ENCODE measurements around the gene ZFHX3.

Gene ZFHX3

DNA sequence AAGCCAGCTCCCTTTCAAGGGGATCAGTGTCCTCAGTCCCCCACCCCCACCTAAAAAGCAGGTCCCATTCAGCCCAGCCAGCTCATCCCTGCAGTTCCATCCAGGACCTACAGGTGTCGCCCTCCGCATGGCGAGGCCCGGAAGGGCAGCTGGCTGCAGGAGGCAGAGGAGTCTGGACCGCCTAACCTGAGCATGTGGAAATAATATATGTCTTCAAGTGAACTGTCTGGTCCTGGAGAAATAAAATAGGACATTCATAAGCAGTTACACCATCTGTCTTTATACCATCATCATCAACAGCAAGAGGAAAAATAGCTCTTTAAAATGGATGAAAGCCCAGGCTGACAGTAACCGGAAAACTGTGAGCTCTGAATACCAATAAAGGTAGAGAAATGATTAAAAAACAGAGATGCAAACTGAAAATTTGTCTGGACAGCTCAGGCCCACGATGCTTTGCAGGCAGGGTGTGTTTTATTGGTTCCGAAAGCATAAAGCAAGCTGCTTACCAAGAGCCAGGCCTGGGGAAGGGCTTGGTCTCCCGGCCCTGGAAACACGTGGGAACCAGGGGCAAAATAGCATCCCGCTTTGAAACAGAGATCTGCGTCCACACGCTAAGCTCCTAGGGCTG lies 215.2 kb downstream of the ZFHX3 start:
- peak; percentile 28 to 31 (median 29) for DNase-seq (ENCODE audit: low read depth in 3 of 3)

- DNase-seq (ENCODE audit: low read depth in 3 of 3) = no peak
These were observed 217.8 kb downstream of the ZFHX3 start for GRCh38 chr16:72829846-72830775.

DNA sequence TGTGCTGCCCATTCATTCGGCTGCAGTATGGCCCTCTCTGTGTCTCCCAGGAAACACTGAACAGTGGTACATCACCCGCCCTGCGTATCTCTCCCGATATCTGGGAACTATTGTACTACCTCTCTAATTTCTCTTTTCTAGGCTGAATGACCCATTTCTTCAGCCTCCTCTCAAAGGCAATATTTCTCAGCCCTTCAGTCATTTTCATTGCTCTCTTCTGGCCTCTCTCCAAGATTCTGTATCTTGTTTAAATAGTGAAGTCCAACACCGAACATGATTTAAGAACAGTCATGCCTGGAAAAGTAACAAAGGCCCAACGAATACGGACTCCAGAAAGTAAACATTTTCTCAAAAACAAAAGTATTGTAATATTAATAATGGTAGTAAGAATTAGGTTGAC lies 220.1 kb downstream of the ZFHX3 start:
- no peak for DNase-seq (ENCODE audit: low read depth in 3 of 3)

DNA sequence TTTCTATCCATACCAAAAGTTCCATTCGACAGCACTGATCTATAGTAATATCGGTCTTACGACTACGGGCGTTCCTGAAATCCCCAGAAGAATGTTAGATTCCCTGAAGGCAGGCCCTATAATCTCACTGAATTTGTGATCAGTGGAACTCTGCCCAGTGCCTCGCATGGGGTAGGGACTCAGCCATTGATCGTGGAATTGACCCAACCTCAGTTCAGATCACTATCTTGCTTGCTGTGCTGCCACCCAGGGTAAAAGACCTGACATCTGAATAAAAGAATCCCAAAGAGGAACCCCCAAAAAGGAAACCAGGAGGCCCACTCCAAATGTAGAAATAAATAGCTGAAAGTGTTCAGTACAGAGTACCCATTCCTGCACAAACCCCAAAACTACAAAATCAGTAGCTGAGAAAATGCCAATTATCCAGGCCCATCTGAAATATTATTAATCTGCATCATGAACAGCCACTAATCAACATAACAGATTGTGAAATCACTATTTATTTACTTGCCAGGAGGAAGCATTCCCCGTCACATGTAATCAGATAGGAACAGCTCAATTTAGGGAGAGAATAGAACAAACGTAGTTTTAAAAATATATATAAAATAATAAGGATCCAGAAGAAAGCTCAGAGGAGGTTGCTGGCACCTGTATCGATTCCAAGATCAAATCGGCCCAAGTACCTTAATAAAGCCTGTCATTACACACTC lies 221.9 kb downstream of the ZFHX3 start:
- DNase-seq (ENCODE audit: low read depth in 3 of 3) = no peak

- DNase-seq (ENCODE audit: low read depth in 3 of 3) = no peak
These were observed 223.2 kb downstream of the ZFHX3 start for GRCh38 chr16:72824761-72825160.

DNA sequence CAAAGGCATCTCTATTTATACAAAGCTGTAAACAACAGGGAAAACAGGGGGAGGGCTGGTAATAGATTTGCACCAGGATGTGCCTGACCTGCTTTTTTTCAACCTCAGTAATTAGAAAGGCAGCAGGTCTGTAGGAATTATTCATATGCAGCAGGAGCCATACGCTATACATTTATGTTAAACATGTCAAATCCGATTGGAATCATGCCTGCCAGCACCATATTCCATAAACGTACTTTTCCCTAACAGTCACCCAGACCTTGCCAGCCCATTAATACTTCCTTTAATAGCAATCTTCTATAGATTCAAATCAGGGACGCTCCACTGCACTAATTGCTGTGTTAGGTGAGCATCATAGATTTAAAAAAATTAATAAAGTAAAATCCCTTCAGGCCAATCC lies 223.9 kb downstream of the ZFHX3 start:
- DNase-seq (ENCODE audit: low read depth in 3 of 3) = no peak

- DNase-seq (ENCODE audit: low read depth in 3 of 3) = no peak
These were observed 226.6 kb downstream of the ZFHX3 start for GRCh38 chr16:72821185-72821950.

DNA sequence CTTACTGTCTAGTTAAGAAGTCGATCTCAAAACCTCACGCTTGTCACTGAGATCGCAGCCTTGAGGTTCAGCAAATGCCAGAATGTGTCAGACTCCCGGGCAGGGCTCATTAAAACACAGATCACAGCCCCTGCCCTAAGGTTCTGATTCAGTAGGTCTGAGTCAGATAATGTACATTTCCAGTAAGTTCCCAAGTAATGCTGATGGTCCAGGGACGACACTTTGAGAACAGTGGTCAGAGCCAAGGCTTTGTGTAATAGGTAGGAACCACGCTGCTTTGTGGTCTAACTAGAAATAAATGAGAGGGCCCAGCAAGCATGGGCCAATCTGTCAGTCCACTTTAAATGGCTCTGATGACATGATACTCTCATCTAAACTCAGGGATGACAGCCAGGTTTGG lies 228.6 kb downstream of the ZFHX3 start:
- no peak for DNase-seq (ENCODE audit: low read depth in 3 of 3)

DNA sequence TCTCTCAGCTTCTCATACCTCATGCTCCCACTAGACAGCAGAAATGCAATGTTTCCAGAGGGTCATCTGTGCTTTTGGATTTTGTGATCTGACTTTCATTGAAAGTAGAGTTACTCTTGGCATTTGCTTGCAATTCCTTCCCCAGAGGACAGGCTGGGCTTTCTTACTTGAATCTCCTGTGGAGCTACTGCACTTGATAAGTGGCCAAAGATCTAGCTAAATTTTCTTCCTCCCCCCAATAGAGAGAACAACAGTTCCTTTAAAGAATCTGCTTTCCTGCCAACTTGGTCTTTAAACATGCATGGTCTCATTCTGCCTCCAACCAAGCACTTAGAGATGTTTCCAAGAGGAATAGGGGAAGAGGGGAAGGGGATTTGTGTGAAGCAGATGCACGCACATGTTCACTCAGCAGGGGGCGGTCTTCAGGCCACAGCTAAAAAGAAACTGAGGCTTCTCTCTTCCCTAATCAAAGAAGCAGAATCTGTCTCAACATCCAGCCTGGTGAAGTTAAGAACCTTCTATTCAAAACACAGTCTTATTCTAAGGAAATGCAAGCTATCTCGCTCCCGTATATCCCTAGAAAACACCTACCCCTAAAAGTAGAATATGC lies 229.6 kb downstream of the ZFHX3 start:
- DNase-seq (ENCODE audit: low read depth in 3 of 3) = no peak

DNA sequence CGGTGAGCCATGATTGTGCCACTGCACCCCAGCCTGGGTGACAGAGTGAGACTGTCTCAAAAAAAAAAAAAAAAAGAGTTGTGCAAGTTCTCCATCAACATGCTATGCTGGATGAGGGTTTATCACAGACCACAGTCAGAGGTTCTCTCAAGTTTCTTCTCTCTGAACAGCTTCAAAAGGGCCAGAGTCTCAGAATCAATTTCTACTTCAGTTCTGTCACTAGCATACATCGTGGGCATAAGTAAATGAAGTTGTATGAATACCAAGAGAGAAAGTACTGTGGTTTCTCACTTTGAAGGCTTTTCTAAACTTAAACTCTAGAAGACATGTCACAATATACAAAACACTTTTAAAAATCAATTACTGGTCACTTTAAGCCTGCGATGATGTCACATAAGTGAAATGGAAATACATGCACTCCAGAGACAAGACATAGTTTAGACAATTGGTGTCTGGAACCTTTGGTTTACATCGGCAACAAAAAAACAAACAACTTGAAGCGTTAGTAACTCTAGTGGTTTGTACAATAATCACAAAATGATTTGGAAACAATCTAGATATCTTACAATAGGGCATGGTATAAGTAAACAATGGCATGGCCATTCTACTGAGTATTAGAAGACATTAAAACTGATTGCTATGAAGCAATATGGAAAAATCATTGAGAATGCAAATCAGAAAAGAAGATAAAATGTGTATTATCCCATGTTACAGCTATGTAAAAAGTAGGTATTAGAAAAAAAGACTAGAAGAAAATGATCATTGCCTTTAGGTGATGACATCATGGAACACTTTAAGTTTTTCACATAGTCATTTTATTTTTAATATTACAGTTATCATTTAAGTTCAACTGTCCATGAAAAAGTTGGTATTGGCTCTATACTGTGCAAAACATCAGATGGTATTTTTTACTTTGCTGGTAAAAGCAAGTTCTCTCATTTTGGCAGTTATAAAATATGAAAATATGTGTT lies 232.3 kb downstream of the ZFHX3 start:
- DNase-seq (ENCODE audit: low read depth in 3 of 3) = no peak

DNA sequence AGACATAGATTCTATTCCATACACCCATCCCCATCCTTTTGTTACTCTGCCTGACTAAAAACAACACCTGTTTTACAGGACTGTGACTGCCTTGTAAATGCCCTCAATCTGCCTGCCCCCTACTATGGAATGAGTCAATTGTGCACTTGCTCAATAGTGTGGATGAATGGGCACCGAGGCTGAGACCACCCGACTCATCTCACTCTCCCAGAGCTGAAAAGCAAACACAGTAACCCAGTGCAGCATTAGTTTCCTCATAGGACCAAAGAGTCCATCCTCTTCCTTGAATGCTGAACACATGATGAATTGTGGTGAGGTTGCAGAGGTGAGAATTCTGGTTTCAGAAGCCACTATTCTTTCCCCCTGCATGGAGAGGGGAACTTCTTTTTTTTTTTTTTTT lies 233.7 kb downstream of the ZFHX3 start:
- no peak for DNase-seq (ENCODE audit: low read depth in 3 of 3)

DNA sequence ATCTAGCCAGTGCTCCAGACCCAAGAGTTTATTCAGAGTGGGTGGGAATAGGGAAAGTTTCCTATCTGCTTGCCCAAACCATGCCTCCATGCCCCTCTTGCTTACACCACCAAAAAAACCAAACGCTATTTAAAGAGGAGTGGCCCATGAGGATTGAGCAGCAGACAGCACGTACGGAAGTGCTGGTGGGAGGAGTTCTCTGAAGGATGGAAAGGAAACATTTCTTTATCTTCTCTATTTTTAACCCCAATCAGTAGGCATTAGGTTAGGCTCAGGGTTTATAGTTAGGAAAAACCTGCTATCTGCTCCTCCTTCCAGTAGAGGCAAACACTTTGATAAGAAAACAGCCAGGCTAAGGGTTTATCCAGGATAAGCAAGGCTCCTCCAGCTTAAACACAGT lies 235.3 kb downstream of the ZFHX3 start:
- no peak for DNase-seq (ENCODE audit: low read depth in 3 of 3)

- no peak for DNase-seq (ENCODE audit: low read depth in 3 of 3)
These were observed 236.1 kb downstream of the ZFHX3 start for GRCh38 chr16:72811876-72812275.

DNA sequence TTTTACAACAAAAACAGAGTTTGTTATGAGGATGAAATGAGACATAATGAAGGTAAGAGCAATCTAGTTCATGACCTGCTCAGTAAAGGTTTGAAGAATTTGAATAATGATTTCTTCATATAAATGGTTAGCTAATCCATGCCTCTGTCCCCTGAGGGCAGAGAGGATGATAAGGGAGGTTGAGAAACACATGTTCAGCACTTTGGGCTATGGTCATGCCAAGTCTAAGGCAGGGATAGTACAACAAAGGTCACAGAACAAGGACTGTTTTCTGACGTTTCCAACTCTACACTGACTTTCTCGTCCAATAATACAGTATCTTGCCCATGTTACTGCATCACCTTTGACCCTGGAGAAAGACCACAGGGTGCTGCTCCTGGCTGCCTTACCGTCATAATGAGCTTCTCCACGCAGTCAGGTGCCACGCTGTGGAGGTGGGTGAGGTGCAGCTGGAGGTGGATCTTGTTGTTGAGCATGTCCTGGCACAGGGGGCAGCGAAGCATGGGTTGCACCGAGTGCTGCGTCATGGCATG lies 236.7 kb downstream of the ZFHX3 start:
- DNase-seq (ENCODE audit: low read depth in 3 of 3) = no peak

DNA sequence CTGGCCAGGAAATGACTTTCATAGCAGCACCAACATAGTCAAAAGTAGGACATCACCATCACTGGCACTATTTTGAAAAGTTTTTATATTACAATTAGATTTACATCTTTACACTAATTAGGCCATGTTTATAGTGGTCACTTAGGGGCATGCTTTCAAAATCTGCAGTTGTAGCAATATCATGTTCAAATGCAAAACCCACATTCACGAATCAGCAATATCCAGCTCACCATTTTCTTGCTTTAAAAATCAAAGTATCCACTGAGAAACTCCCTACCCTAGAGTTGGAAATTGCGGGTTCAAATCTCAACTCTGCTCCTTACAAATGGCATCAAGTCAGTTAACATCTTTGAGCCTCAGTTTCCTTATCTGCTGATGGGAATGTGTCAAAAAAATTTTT lies 237.4 kb downstream of the ZFHX3 start:
- DNase-seq (ENCODE audit: low read depth in 3 of 3) = no peak

DNA sequence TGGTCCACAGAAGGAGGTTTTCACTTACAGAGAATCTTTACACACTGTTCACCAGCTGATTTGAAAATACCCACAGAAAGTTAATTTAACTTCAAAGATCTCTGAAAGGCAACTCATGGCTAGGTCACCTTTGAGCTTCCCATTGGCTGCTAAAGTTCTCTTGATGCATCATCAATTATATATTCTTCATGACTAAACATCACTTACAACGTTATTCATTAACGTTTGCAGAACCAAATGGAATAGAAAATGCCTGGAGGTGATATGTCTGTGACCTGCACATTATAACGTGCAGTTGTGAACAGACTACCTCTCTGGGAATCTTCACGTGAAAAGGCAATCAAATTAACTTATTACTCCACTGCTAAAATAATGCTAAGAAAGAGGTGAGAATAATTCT lies 238.5 kb downstream of the ZFHX3 start:
- no peak for DNase-seq (ENCODE audit: low read depth in 3 of 3)

GRCh38 chr16:72808754-72809153 lies 239.2 kb downstream of the ZFHX3 start:
- no peak for DNase-seq (ENCODE audit: low read depth in 3 of 3)

DNA sequence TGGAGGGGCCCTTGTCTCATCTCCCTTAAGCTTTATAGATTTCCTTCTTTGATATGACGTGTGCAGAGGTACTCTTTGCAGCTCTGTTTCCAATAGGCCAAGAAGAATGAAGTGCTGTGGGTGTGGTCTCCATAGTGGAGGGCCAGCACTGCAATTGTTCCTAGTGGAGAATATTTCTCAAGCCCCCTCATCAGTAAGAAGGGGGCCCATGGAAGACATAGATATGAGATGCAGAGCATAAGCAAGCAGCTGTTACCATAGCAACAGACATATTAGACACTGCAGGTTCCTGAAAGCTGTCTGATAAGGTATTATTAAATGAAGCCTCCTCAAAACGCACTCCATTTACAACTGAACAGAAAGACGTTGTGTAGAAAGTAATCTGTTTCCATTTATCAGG lies 240.7 kb downstream of the ZFHX3 start:
- DNase-seq (ENCODE audit: low read depth in 3 of 3) = no peak

DNA sequence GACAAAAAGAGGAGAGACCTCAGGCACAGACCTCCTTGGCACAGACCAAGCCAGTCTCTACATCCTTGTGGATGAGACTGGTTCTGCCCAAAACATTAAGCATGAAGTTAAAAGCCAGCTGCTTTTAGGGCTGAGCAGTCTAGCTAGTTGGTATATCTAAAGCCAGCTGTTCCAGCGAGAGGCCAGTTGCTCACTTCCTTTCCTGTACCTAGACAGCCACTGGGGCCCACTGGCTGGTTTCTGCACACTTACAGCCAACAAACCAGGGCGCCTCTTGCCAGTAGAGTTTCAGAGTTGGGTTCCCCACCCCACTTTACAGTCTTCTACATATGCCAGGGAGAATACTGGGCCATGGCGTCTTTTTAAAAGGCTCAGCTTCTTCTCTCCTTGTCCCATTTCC lies 242.4 kb downstream of the ZFHX3 start:
- DNase-seq (ENCODE audit: low read depth in 3 of 3) = no peak

Data from stimulated activated CD4-positive, alpha-beta T cell treated with anti-CD3 and anti-CD28 coated beads, TNF-alpha, amount 100 ng/mL, for 4 hours (primary cell).